Gastrocnemius medialis (tissue), 4 donors: Measurements from ENCODE around the gene PCSK6.

Experiments used
- POLR2A ChIP-seq, 2 donors: fragments of 450-650 bp; IDR thresholded peaks; one replicate each; pipeline ENCODE4 v1.6.1; 2017; ENCODE audit warnings: antibody characterized with exemption in 2 of 2, mild to moderate bottlenecking in 2 of 2, moderate library complexity in 2 of 2
- TF ChIP-seq, protein P1 (sequence below), 5 experiments: fragments of 450-650 bp in 3 of 5; fragments of 200-600 bp in 2 of 5; sonication (generic) in 2 of 5; IDR thresholded peaks in 4 of 5; conservative IDR thresholded peaks in 1 of 5; 1 replicate in 4 of 5; 2 replicates in 1 of 5; pipeline ENCODE4 v1.5.1; 2016 to 2019; ENCODE audit warnings: antibody characterized with exemption in 5 of 5, mild to moderate bottlenecking in 3 of 5, moderate library complexity in 3 of 5

DNA sequence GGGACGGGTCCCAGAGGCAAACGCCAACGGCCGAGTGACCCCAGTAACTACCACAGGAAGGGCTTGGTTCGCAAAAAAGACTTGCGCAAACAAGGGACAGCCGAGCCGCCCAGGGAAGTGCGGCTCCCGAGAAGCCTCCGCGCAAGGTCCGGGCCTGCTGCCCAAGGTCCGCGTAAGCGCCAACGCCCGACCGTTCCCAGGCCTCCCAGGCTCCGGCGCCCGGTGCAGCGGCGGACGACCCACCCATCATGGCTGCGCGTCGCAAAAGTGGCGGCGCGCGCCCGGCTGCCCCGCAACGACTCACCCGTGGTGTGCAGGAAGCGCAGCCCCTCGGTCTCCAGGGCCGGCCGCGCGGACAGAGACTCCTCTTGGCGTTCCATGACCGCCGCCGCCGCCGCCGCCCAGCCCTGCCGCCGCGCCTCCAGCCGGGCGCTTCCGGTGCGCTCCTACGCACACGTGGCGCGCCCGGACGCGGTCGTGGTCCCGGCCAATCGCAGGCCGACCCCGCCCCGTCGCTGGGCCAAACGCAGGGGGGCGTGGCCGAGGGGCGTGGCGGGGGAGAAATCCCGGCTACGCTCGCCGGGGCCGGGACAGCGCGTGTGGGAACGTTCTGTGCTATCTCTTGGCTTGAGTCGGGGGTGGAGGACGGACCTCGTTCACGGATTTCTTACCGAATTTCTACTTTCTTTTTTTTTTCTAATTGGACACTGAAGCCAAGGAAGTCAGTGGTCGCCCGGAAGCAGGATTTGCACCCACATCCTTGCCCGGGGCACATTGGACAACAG, 212.3 kb downstream of the PCSK6 start, which contains the start of gene SELENOS:
- peak; percentile 99 to 100 for TF ChIP-seq POLR2A (IDR thresholded peaks at IDR 0.05)
- TF ChIP-seq, protein P1, sequence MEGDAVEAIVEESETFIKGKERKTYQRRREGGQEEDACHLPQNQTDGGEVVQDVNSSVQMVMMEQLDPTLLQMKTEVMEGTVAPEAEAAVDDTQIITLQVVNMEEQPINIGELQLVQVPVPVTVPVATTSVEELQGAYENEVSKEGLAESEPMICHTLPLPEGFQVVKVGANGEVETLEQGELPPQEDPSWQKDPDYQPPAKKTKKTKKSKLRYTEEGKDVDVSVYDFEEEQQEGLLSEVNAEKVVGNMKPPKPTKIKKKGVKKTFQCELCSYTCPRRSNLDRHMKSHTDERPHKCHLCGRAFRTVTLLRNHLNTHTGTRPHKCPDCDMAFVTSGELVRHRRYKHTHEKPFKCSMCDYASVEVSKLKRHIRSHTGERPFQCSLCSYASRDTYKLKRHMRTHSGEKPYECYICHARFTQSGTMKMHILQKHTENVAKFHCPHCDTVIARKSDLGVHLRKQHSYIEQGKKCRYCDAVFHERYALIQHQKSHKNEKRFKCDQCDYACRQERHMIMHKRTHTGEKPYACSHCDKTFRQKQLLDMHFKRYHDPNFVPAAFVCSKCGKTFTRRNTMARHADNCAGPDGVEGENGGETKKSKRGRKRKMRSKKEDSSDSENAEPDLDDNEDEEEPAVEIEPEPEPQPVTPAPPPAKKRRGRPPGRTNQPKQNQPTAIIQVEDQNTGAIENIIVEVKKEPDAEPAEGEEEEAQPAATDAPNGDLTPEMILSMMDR (IDR thresholded peaks at IDR 0.05 in 4 of 5, conservative IDR thresholded peaks at IDR 0.05 in 1 of 5): peak in 1 of 5 experiments; percentile 11
